Measurements from ENCODE around the gene PDE7B. TPM values are rescaled to one million over a fixed set of nuclear protein-coding genes. Genes with fewer than 3 reads are reported as not detected.

The PDE7B gene
- total RNA-seq, 1 experiment from 2014 or later: not detected

GRCh38 chr6:136039185-136039584 lies 187.7 kb downstream of the PDE7B start (continued):
- TF ChIP-seq AR (CRISPR knock-in tag; IDR thresholded peaks at IDR 0.05) (no peak), ZNF396 (CRISPR knock-in tag; IDR thresholded peaks at IDR 0.05; ENCODE audit: borderline replicate concordance) (no peak), ZNF219 (CRISPR knock-in tag; IDR thresholded peaks at IDR 0.05; ENCODE audit: borderline replicate concordance) (no peak), ZNF423 (CRISPR knock-in tag; IDR thresholded peaks at IDR 0.05) (no peak), TEAD1 (CRISPR knock-in tag; IDR thresholded peaks at IDR 0.05) (no peak), ATF2 (CRISPR knock-in tag; IDR thresholded peaks at IDR 0.05; ENCODE audit: borderline replicate concordance, low read depth) (no peak), NR3C1 (CRISPR knock-in tag; conservative IDR thresholded peaks at IDR 0.05; ENCODE audit: low read depth) (no peak), ZNF138 (CRISPR knock-in tag; conservative IDR thresholded peaks at IDR 0.05) (no peak), NFE2L1 (CRISPR knock-in tag; IDR thresholded peaks at IDR 0.05) (no peak), E2F4 (CRISPR knock-in tag; IDR thresholded peaks at IDR 0.05; ENCODE audit: borderline replicate concordance, low read depth) (no peak), ZMAT4 (CRISPR knock-in tag; IDR thresholded peaks at IDR 0.05) (no peak), ATF6 (CRISPR knock-in tag; IDR thresholded peaks at IDR 0.05) (no peak), PRRX2 (CRISPR knock-in tag; IDR thresholded peaks at IDR 0.05) (no peak)

- TF ChIP-seq ZBTB21 (CRISPR knock-in tag; IDR thresholded peaks at IDR 0.05; ENCODE audit: borderline replicate concordance) (no peak), CTCF (IDR thresholded peaks at IDR 0.05) (no peak), PREB (CRISPR knock-in tag; IDR thresholded peaks at IDR 0.05; ENCODE audit: borderline replicate concordance) (no peak), NFE2L1 (CRISPR knock-in tag; IDR thresholded peaks at IDR 0.05) (no peak), ZNF396 (CRISPR knock-in tag; IDR thresholded peaks at IDR 0.05; ENCODE audit: borderline replicate concordance) (no peak), TP53 (CRISPR knock-in tag; IDR thresholded peaks at IDR 0.05) (no peak), ESRRA (CRISPR knock-in tag; IDR thresholded peaks at IDR 0.05; ENCODE audit: borderline replicate concordance) (no peak)
- CTCF ChIA-PET: no interaction called here
- no peaks in the 10 kb centered on the region for H3K36me3 Mint-ChIP-seq
- H3K27ac Mint-ChIP-seq: no peak overlapping the region
- DNase-seq (ENCODE audit: low spot score): no peak
- POLR2A ChIA-PET: no interaction called here
- no peaks in the 10 kb centered on the region for H3K9me3 Mint-ChIP-seq
- ATAC-seq: no peak
- H3K4me1 Mint-ChIP-seq: no peaks in the 10 kb centered on the region
- no peaks in the 10 kb centered on the region for H3K27me3 Mint-ChIP-seq (ENCODE audit: low read depth)
- H3K4me3 Mint-ChIP-seq: no peak overlapping the region
Measured at GRCh38 chr6:136050475-136050874, 199.0 kb downstream of the PDE7B start.

Measured in WTC11 (cell line).